IMR-90 (cell line): Measurements from ENCODE around the gene PPARG. TPM values are rescaled to one million over a fixed set of nuclear protein-coding genes. Genes with fewer than 3 reads are reported as not detected.
"Not testable (repeated sequence)": the region's sequence is repeated elsewhere in the genome, so short reads cannot be mapped to it uniquely, and the experiment has no call there.

Experiments used
- ATAC-seq: fragments of 200-7000 bp; cut with Tn5 transposase; 2 replicates; pipeline ENCODE4 v1.9.1; 2020; ENCODE audit warnings: low read depth, mild to moderate bottlenecking, moderate library complexity
- BruUV-seq: library from RNA; stranded (reverse); fragments of 400-500 nt; replicated peaks from 2 replicates; lab custom pipeline; 2021; lab: Mats Ljungman, UMichigan
- CTCF ChIA-PET: fragments of 300-600 bp; formaldehyde crosslinking; extraction: SDS; loops from one replicate; lab custom pipeline; 2021; ENCODE audit warnings: antibody characterized with exemption; lab: Yijun Ruan, JAX
- POLR2A ChIA-PET: fragments of 300-600 bp; sonication (Branson Sonifier 250); formaldehyde crosslinking; loops from one replicate; lab custom pipeline; 2022; ENCODE audit warnings: antibody characterized with exemption; ENCODE audit not compliant: unreplicated experiment; lab: Charles Lee
- DNase-seq: peaks from one replicate; pipeline ENCODE4 v3.0.0; 2013
- H2AFZ ChIP-seq: replicated peaks from 2 replicates; pipeline ENCODE3; 2013; ENCODE audit warnings: low read length, mild to moderate bottlenecking; ENCODE audit not compliant: poor library complexity
- H2AK5ac ChIP-seq: 2 replicates; pipeline ENCODE4 v1.6.1; 2013; ENCODE audit warnings: low read depth, low read length, inconsistent platforms
- H2AK9ac ChIP-seq: replicated peaks from 2 replicates; pipeline ENCODE3; 2013; ENCODE audit warnings: mild to moderate bottlenecking, low read depth, low read length, moderate library complexity; ENCODE audit not compliant: poor library complexity
- H2BK120ac ChIP-seq: 2 replicates; pipeline ENCODE4 v1.6.1; 2013; ENCODE audit warnings: low read depth, low read length, inconsistent platforms
- H2BK15ac ChIP-seq: 3 replicates; pipeline ENCODE4 v1.6.1; 2013; ENCODE audit warnings: low read depth, low read length, inconsistent platforms
- H2BK20ac ChIP-seq: 2 replicates; pipeline ENCODE4 v1.6.1; 2013; ENCODE audit warnings: low read depth, mild to moderate bottlenecking, inconsistent platforms, low read length, moderate library complexity
- H2BK5ac ChIP-seq: 2 replicates; pipeline ENCODE4 v1.6.1; 2013; ENCODE audit warnings: mild to moderate bottlenecking, low read depth, low read length, inconsistent platforms; ENCODE audit not compliant: poor library complexity, severe bottlenecking
- H3K14ac ChIP-seq: replicated peaks from 2 replicates; pipeline ENCODE4 v1.6.1; 2013; ENCODE audit warnings: low read depth, low read length, inconsistent platforms
- H3K18ac ChIP-seq: 2 replicates; pipeline ENCODE4 v1.6.1; 2013; ENCODE audit warnings: low read depth, low read length, control low read depth
- H3K23ac ChIP-seq: 2 replicates; pipeline ENCODE4 v1.6.1; 2013; ENCODE audit warnings: low read depth, low read length, inconsistent platforms
- H3K27ac ChIP-seq: 2 replicates; pipeline ENCODE4 v1.5.1; 2013; ENCODE audit warnings: mild to moderate bottlenecking, control low read depth, low read length; ENCODE audit not compliant: insufficient read depth
- H3K27me3 ChIP-seq: 2 replicates; pipeline ENCODE4 v1.6.1; 2013; ENCODE audit warnings: low read length; ENCODE audit not compliant: control insufficient read depth, insufficient read depth
- H3K36me3 ChIP-seq: 2 replicates; pipeline ENCODE4 v1.6.1; 2013; ENCODE audit warnings: low read length, mixed read lengths; ENCODE audit not compliant: control insufficient read depth, insufficient read depth
- H3K4ac ChIP-seq: 2 replicates; pipeline ENCODE4 v1.6.1; 2013; ENCODE audit warnings: low read depth, low read length, inconsistent platforms
- H3K4me1 ChIP-seq: 2 replicates; pipeline ENCODE4 v1.6.1; 2013; ENCODE audit warnings: low read length, mixed read lengths; ENCODE audit not compliant: control insufficient read depth, insufficient read depth
- H3K4me2 ChIP-seq: 2 replicates; pipeline ENCODE4 v1.6.1; 2013; ENCODE audit warnings: low read depth, mild to moderate bottlenecking, control low read depth, low read length, moderate library complexity
- H3K4me3 ChIP-seq: 2 replicates; pipeline ENCODE4 v1.5.1; 2013; ENCODE audit warnings: low read depth, mild to moderate bottlenecking, control low read depth, low read length, moderate library complexity; ENCODE audit not compliant: insufficient read depth
- H3K56ac ChIP-seq: 2 replicates; pipeline ENCODE4 v1.6.1; 2013; ENCODE audit warnings: low read length, inconsistent platforms; ENCODE audit not compliant: insufficient read depth; ENCODE audit errors: extremely low read depth
- H3K79me1 ChIP-seq, 2 experiments: 2 replicates each; pipeline ENCODE4 v1.6.1; 2013; ENCODE audit warnings: low read length in 2 of 2, inconsistent platforms in 1 of 2, low read depth in 1 of 2
- H3K9ac ChIP-seq: 2 replicates; pipeline ENCODE4 v1.6.1; 2013; ENCODE audit warnings: low read depth, low read length, control low read depth
- H3K9me1 ChIP-seq: 2 replicates; pipeline ENCODE4 v1.6.1; 2013; ENCODE audit warnings: low read length, inconsistent platforms; ENCODE audit not compliant: insufficient read depth
- H3K9me3 ChIP-seq: 2 replicates; pipeline ENCODE4 v1.6.1; 2013; ENCODE audit warnings: low read length; ENCODE audit not compliant: control insufficient read depth, insufficient read depth
- H4K20me1 ChIP-seq: 2 replicates; pipeline ENCODE4 v1.6.1; 2013; ENCODE audit warnings: low read length, inconsistent platforms; ENCODE audit not compliant: insufficient read depth
- H4K5ac ChIP-seq: 2 replicates; pipeline ENCODE4 v1.6.1; 2013; ENCODE audit warnings: mild to moderate bottlenecking, low read depth, low read length, control low read depth
- H4K8ac ChIP-seq, 2 experiments: 2 replicates each; pipeline ENCODE4 v1.6.1; 2013; ENCODE audit warnings: low read depth in 2 of 2, low read length in 2 of 2, control low read depth in 1 of 2, inconsistent platforms in 1 of 2
- H4K91ac ChIP-seq: 2 replicates; pipeline ENCODE4 v1.6.1; 2013; ENCODE audit warnings: low read depth, low read length, inconsistent platforms; ENCODE audit not compliant: insufficient read depth
- WGBS, 2 experiments: methylation state at CpG; one replicate each; pipeline versions ENCODE4 v1.1.5 to v1.1.7; 2013; ENCODE audit warnings: missing lambda C conversion rate in 2 of 2; ENCODE audit not compliant: insufficient read length in 1 of 2; ENCODE audit errors: extremely low coverage in 2 of 2; 5-methylcytosine and 5-hydroxymethylcytosine counted together
- dilution Hi-C: fragments of 300-500 bp; cut with HindIII; formaldehyde crosslinking; loops from one replicate; pipeline ENCODE4 v1.14.3; 2018; ENCODE audit warnings: low sequenced_read_pairs; ENCODE audit not compliant: unreplicated experiment
- in situ Hi-C: fragments of 300-500 bp; cut with MboI; formaldehyde crosslinking; loops from 3 replicates; pipeline ENCODE4 v1.14.3; 2019; ENCODE audit warnings: low sequenced_read_pairs, inconsistent platforms, mixed read lengths
- intact Hi-C: fragments of 100-400 bp; cut with micrococcal nuclease; formaldehyde crosslinking; loops from 2 replicates; pipeline ENCODE4 v1.10.0; 2022
- polyA plus RNA-seq, 3 experiments: library from polyadenylated mRNA; depleted of rRNA; stranded (reverse); fragments of >200 nt; gene quantifications; 2 replicates each; pipeline ENCODE4 v1.2.3, GENCODE V29; 2012; ENCODE audit warnings: low replicate concordance in 1 of 3
- total RNA-seq: library from RNA; depleted of rRNA; stranded (reverse); fragments of >200 nt; gene quantifications from 2 replicates; pipeline ENCODE4 v1.2.3, GENCODE V29; 2012

PPARG gene
- total and polyA plus RNA-seq, 2 of the 4 experiments (the other 2 are of a cell fraction), result 11.2 to 23.8 TPM

- H3K9me1 ChIP-seq, H3K9ac ChIP-seq, H3K56ac ChIP-seq, BruUV-seq, H4K8ac ChIP-seq, H3K79me1 ChIP-seq, H3K4me1 ChIP-seq, H3K18ac ChIP-seq, H2AFZ ChIP-seq, H3K23ac ChIP-seq, H3K9me3 ChIP-seq, H3K27ac ChIP-seq, H4K5ac ChIP-seq, H2BK15ac ChIP-seq, H3K4me2 ChIP-seq, H3K14ac ChIP-seq, H3K36me3 ChIP-seq, H3K27me3 ChIP-seq, POLR2A ChIA-PET, H2BK5ac ChIP-seq, H2BK20ac ChIP-seq, DNase-seq, ATAC-seq, H4K20me1 ChIP-seq, H2AK9ac ChIP-seq, dilution Hi-C loops, H3K4me3 ChIP-seq: not testable (repeated sequence)
- H2BK120ac ChIP-seq, result peak overlapping the region; percentile 9; the same call in 1 of the 2 replicates
- WGBS, 2 experiments, result no CpG with 5 or more reads among the region's 3 CpGs
- 0 out of 2 replicates have a peak overlapping the region, but pooled peaks have one; percentile 37 for H4K91ac ChIP-seq
- intact Hi-C loops (loop anchor here (1.0 to 5.0 kb wide), 2 partner anchors 191 to 287 kb away; no protein-coding TSS in a partner anchor), in situ Hi-C loops (loop anchor here (5.0 to 10.0 kb wide), 2 partner anchors 304 to 342 kb away; no protein-coding TSS in a partner anchor)
- CTCF ChIA-PET, result interaction anchor here (0.6 to 1.7 kb wide), 21 partner anchors 53 to 639 kb away, joined by 3 to 19 read pairs (median 4); no protein-coding TSS in a partner anchor
- H2AK5ac ChIP-seq, result peak overlapping the region; percentile 60; the same call in 1 of the 2 replicates
- peak overlapping the region; percentile 10; the same call in 1 of the 2 replicates for H3K4ac ChIP-seq
These were observed 190.3 kb downstream of the PPARG start for GRCh38 chr3:12479198-12479597.
